GM18858 (cell line): ENCODE data around the gene SLC38A1.
"Not testable (repeated sequence)": the region's sequence is repeated elsewhere in the genome, so short reads cannot be mapped to it uniquely, and the experiment has no call there.

ENCODE experiments used
- ATAC-seq: cut with Tn5 transposase; IDR thresholded peaks from one replicate; pipeline ENCODE4 v1.9.1; 2021; ENCODE audit not compliant: unreplicated experiment

Gene SLC38A1

DNA sequence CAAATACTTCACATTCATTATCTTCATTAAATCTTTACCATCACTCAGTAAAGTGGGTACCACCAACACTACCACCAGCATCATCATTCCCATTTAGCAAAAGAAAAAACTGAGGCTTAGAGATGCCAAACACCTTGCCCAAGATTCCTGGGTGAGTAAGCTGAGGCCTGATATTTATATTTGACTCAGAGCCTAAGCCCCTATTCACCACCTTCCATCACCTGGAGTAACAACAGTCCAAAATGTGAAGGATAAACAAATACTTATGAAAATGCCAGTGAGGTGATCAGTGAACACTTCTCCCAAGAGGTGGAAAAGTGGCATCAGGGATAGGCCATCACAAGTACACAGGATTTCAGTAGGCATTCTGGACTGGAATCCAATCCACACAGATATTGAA is 3.7 kb downstream of the SLC38A1 start:
- no peak for ATAC-seq

DNA sequence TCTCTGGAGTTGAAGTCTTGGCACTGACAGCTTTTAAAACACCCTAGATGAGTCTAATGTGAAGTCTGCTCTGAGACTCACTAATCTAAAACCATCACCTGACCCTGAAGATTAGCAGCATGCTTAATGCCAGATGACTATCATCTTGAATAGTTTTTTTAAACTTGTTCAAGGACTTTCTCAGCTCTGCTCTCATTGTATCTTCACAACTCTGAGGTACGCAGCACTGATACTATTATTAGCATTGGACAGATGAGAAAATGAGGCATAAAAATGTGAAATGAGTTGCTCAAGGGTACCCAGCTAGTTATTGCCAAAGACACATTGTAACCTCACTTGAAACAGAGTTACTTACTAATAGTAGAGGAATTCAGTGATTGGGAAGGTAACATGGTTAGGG is 4.8 kb downstream of the SLC38A1 start:
- no peak for ATAC-seq

DNA sequence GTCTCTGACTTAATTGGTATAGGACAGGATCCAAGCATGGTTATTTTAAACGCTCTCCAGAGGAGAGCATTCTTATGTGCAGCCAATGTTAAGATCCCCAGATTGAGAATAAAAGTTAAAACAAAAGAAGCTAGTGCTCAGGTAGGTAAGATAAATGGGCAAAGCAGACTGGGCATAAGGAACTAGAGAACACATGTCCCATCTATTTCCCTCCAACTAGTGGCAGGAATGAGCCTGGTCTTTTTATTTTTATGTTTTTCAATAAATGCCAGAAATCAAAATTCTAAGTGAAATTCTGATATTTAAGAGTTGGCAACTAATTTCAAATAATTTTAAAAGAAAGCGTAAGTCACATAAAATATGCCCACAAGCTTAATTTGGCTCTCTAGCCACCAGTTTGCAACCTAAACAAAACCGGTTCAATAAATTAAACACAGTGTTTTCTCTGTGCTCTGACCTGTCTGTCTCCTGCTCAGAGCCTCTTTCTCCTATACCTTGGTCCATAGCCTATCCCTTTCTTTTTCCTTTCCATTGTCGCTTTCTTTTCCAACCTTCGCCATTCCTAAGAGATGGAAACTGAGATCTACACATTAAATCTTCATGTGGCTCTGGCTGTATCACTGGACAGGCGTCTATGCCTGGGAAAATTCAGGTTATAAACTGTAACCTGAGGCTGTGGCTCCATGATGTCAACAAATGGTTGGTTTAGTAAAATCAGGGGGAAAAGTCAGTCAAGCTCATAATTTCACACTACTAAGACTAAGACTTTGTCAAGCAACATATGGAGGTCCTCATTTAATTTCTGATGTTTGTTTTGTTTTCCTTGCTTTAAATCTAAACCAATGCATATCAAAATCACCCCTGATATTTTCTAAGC is 5.5 kb downstream of the SLC38A1 start:
- ATAC-seq, result no peak

DNA sequence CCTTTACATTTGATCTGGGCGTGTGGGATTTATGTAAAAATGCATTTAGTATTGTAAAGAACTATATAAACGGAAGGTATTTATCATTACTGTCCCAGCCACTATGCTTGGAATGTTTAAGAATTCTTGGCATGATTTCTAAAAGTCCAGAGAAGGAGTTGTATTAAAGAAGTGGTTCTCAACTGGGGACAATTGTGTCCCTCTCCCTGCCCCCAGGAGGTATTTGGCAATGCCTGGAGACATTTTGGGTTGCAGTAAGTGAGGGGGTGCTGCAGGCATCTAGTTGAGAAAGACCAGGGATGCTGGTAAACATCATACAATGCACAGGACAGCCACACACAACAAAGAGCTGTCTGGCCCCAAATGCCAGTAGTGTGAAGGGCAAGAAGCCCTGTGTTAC is 7.2 kb downstream of the SLC38A1 start:
- ATAC-seq, result no peak

DNA sequence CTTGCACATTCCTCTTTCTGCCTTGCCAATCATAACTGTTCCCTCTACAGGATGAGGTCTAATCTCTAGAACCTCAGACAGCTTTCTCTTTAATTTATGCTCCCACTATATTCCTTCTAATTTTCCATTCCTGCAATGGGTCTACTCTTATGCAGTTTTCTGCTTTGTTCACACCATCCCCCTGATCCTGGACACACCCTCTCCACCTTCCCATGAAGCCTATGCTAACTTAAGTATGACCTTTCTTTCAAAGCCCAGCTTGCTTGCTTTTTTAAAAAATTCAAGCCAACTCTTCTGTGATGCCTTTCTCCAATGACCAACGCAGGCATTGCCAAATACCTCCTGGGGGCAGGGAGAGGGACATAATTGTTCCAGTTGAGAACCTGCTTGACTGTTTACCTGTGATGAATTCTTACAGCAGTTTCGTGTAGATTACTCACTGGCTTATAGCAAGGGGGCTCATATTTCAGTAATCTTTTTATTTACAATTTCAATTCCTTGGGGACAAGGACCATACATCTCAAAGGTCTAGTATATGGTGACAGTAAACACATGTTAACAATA is 7.8 kb downstream of the SLC38A1 start:
- no peak for ATAC-seq

DNA sequence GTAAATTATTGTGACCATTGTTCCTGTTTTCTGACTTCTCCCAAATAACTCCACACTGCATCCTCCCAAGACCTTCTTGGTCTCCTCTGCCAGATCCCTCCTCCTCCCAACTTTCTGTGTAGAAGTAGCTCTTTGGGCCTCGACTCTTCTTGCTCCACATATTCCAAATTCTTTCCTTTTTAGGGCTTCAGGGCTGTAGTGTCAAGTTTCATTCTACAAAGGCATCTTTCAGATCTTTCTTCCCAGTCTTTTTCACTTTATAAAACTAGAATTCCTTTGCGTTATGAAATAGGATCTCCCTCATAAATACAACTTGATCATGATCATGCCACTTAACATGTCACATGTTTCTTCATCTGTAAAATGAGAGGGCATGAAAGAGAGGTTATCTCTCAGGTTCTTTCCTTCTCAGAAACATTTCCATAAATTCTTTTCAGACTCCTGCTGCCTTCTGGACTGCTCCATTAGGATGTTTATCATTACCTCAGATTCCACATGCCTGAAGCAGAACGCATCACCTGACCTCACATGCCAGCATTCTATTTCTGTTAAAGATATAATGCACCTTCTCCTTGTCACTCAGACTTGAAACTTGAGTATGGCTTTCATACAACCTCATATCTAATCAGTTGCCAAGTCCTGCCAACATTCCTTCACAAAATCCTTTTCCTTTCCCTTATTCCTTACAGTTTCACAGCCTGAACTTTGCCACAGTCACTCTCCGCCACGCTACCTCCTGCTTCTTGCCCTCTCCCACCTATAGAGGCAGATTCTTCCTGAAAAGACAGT is 8.5 kb downstream of the SLC38A1 start:
- no peak for ATAC-seq

DNA sequence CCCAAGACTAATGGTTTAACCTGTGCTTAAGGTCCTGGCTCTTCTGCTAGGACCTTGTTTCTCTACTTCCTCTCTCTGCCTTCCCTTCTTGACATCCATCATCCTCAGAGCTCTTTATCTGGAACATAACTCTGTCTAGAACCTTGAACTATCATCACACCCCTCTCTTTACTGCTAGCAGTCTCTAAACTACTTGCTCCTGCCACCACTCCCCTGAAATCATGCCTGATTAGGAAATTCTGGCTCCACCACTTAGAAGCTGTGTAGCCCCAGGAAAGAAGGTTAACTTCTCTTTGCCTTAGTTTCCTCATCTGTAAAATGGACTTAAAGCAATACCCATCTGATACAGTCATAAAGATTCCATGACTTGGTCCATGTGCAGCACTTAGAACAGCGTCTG is 9.1 kb downstream of the SLC38A1 start:
- no peak for ATAC-seq

DNA sequence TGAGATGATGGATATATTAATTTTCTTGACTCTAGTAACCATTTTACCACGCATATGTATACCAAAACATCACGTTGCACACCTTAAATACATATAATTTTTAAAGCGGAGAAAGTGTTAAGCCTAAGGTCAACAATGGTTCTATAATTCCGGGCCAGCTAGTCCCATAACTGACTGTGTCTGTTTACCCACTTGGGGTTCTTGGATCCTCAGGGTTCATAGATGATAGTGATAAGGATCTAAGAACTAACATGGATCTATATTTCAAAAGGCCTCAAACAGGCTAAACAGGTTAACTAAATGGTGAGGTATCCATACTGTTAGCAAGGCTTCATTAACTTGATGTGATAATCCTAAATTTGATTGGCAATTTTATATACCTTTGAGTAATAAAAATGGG is 9.8 kb downstream of the SLC38A1 start:
- ATAC-seq, result no peak

DNA sequence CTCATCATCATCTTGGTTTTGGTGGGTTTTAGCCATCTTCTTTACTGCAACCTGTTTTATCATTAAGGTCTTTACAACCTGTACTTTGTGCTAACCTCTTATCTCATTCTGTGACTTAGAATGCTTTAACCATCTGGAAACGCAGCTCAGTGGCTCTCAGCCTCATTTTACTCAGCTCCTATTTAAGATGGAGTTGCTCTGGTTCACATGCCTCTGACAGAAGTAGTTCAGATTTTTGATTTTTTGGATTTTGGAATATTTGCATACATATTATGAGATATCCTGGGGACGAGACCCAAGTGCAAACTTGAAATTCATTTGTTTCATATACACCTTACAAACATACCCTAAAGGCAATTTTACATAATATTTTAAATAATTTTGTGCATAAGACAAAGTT is 10.7 kb downstream of the SLC38A1 start:
- no peak for ATAC-seq

DNA sequence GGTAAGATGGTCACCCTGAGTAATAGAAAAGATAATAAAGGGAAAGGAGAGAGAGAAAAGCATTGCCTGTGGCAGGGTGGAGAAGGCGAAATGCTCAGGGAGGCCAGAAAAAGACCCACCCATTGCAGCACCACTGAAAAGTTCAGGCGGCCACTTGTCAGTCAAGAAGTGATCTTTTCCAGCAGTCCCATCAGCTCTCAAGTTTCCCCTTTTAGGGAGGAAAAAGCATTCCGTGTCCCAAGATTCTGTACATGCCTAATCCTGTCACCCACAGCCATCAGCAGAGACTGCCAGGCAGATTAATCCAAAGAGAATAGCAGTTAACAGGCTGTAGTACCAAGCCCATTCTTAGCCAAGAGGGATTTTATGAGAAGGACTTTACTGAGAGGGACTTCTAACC is 11.9 kb downstream of the SLC38A1 start:
- no peak for ATAC-seq

DNA sequence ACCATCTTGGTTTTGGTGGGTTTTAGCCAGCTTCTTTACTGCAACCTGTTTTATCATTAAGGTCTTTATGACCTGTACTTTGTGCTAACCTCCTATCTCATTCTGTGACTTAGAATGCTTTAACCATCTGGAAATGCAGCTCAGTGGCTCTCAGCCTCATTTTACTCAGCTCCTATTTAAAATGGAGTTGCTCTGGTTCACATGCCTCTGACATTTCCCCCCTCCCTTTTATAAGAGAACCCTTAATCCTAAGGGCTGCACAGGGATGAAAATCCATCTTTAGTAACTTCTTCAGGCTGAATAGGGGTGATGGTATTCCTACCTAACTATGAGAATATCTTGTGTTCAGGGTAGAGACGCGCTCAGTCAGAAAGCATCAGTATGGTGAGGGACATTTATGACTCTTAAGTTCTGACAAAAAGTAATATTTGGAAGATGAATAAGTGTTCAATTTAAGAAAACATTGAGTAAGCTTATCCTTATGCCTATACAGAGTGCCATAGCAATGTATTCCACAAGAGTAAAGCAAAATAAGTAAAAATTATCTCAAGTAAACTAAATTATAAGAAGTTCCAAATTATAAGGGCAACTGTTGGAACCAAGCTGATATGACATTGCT is 15.2 kb downstream of the SLC38A1 start:
- ATAC-seq, result no peak

DNA sequence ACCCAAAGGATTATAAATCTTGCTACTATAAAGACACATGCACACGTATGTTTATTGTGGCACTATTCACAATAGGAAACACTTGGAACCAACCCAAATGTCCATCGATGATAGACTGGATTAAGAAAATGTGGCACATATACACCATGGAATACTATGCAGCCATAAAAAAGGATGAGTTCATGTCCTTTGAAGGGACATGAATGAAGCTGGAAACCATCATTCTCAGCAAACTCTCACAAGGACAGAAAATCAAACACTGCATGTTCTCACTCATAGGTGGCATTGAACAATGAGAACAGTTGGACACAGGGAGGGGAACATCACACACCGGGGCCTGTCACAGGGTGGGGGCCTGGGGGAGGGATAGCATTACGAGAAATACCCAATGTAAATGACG is 16.8 kb downstream of the SLC38A1 start:
- not testable (repeated sequence) for ATAC-seq

DNA sequence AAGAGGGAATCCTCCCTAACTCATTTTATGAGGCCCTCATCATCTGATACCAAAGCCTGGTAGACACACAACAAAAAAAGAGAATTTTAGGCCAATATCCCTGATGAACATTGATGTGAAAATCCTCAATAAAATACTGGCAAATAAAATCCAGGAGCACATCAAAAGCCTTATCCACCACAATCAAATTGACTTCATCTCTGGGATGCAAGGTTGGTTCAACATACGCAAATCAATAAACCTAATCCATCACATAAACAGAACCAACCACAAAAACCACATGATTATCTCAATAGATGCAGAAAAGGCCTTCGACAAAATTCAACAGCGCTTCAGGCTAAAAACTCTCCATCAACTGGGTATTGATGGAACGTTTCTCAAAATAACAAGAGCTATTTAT is 18.9 kb downstream of the SLC38A1 start:
- not testable (repeated sequence) for ATAC-seq

DNA sequence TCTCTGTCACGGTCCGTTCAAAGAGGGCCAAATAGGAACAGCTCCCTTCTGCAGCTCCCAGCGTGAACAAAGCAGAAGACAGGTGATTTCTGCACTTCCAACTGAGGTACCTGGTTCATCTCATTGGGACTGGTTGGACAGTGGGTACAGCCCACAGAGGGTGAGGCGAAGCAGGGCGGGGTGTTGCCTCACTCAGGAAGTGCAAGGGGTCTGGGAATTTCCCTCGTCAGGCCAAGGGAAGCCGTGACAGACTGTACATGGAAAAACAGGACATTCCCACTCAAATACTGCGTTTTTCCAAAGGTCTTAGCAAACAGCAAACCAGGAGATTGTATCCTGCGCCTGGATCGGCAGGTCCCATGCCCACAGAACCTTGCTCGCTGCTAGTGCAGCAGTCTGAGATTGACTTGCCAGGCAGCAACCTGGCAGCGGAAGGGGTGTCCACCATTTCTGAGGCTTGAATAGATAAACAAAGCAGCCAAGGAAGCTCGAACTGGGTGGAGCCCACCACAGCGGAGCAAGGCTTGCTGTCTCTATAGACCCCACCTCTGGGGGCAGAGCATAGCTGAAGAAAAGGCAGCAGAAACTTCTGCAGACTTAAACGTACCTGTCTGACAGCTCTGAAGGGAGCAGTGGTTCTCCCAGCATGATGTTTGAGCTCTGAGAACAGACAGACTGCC is 22.7 kb downstream of the SLC38A1 start:
- ATAC-seq, result no peak

DNA sequence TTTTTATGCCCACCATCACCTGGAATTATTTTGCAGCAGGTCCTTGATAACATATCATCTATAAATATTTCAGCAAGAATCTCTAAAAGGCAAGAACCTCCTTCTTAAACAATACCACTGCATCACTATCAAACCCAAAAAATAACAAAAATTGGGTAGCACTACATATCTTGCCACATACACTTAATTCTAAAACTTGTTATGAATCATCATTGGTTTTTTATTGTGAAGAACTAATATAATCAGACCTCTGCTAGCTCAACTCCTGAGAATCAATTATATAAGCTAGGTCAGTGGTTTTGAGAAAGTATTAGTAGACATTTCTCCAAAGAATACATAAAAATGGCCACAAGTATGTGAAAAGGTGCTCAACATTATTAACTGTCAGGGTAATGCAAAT is 23.8 kb downstream of the SLC38A1 start:
- ATAC-seq, result no peak

DNA sequence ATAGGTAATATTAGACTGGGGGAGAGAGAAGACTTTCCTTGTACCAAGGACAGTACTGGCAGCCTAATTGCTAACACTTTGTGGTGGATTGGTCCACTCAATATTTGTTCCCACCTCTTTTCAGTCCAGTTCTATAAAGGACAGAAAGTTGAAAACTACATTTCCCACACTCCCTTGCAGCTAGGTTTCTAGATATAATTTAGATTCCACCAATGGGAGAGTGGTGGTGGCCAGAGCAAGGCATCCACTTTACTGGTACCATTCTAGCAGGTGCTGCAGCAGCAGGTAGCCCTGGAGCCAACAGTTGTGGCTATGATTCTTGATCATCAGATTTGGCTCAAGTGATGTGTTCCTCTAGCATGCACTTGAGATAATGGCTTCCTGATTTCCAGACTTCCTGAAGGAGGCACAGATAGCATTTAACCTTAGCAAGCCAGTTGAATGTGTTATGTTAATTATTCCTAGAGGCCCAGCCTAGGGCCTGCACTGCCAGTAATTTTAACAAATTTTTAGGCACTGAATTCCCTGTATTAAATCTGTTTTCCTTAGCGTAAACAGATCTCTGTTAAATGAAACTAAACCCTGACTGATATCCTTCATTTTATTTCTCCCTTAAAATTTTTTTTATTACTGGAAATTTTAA is 24.4 kb downstream of the SLC38A1 start:
- ATAC-seq, result no peak

DNA sequence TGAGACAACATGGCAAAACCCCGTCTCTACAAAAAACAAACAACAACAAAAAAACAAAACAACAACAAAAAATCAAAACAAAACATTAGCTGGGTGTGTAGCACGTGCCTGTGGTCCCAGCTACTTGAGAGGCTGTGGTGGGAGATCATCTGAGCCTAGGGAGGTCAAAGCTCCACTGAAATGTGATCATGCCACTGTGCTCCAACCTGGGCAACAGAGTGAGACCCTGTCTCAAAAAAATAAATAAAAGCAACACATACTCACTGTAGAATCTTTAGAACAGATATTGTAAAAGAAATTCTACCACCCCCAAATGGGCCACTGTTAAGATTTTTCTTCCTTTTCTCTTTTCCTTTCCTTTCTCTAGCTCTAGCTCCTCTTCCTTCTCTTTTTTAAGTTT is 26.3 kb downstream of the SLC38A1 start:
- ATAC-seq, result no peak

DNA sequence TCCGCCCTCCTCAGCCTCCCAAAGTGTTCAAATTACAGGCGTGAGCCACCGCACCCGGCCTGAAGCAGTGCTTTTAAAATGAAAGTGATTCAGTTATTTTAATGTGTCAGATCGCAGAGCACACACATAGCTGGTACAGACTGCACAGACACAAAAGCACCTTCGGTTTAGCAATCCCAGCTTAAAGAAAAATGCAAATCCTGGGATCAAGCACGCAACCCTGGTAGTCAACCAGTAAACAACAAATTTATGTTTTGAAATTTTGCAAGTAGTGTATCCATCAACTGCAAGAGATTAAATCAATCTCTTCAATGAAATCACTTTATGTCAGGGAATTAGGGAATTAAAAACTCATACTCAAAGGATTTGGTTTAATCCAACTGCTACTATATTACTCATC is 28.4 kb downstream of the SLC38A1 start:
- ATAC-seq, result no peak

DNA sequence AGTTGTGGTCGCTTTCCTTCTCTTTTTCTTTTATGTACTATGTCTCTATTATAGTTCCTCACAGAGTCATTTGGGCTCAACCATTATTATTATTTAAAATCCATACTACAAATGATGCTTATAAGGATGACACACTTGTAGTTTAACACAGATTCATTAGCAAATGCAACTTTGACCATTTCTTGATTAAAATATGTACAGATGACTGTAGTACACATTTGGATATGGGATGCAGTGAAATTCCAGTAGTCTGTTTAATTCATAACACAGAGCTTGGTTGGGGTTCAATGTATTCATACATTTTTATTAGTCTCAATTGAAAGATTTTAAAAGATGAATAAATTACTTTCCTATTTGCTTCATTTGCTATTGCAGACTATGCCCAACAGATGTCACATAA is 30.0 kb downstream of the SLC38A1 start:
- ATAC-seq, result no peak

DNA sequence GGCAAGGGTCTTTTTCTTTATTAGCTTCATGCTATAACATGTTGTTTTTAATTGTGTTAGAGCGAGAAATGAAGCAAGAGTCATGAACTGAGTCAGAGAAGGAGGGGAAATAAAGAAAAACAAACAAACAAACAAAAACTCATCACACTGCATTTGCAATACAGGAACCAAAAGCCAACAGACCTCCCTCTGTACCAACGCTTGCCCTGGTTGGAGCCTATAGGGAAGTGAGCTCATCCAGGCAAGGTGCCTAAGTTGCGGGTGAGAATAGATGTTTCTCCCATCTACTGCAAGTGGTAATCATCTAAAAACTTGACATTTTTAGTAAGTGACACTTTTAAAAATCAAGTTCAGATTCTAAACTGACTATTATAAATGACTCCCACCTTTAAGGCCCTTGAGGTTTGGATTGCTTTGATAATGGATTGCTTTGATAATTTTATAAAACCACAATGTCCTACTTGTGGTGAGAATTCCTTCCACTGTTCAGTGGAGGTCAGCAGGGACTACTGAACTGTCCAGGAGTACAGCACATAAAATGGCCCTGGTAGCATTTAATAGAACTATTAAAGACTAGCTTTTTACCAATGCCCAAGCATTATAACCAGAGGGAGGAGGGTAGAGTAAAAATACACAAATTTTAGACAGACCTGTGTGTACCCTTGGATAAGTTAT is 31.3 kb downstream of the SLC38A1 start:
- ATAC-seq, result no peak
